GM19397 (cell line): Measurements from ENCODE around the gene EMP1.

ENCODE experiments used
- ATAC-seq: cut with Tn5 transposase; IDR thresholded peaks from one replicate; pipeline ENCODE4 v1.9.1; 2021; ENCODE audit warnings: mild to moderate bottlenecking, moderate library complexity; ENCODE audit not compliant: unreplicated experiment

EMP1 gene

GRCh38 chr12:13218641-13219040 lies 22.1 kb downstream of the EMP1 start:
- ATAC-seq: no peak

GRCh38 chr12:13219320-13219719 lies 22.8 kb downstream of the EMP1 start:
- no peak for ATAC-seq

- no peak for ATAC-seq
These were observed 24.3 kb downstream of the EMP1 start for GRCh38 chr12:13220838-13221237.

GRCh38 chr12:13222076-13222475 lies 25.6 kb downstream of the EMP1 start:
- ATAC-seq: no peak

GRCh38 chr12:13223179-13223804 lies 26.8 kb downstream of the EMP1 start:
- no peak for ATAC-seq

- no peak for ATAC-seq
These were observed 27.4 kb downstream of the EMP1 start for GRCh38 chr12:13223941-13224340.

GRCh38 chr12:13227191-13227590 lies 30.7 kb downstream of the EMP1 start:
- ATAC-seq: no peak

GRCh38 chr12:13228579-13228978 lies 32.1 kb downstream of the EMP1 start:
- ATAC-seq: no peak

- ATAC-seq: no peak
These were observed 33.0 kb downstream of the EMP1 start for GRCh38 chr12:13229504-13229903.

- no peak for ATAC-seq
These were observed 34.0 kb downstream of the EMP1 start for GRCh38 chr12:13230500-13230899.

- no peak for ATAC-seq
These were observed 37.5 kb downstream of the EMP1 start for GRCh38 chr12:13233830-13234641.

GRCh38 chr12:13238204-13238603 lies 41.7 kb downstream of the EMP1 start:
- ATAC-seq: no peak

GRCh38 chr12:13241833-13242488 lies 45.4 kb downstream of the EMP1 start:
- no peak for ATAC-seq

- ATAC-seq: no peak
These were observed 46.4 kb downstream of the EMP1 start for GRCh38 chr12:13242936-13243335.

GRCh38 chr12:13243516-13244070 lies 47.1 kb downstream of the EMP1 start:
- no peak for ATAC-seq

- no peak for ATAC-seq
These were observed 51.1 kb downstream of the EMP1 start for GRCh38 chr12:13247596-13247995.

GRCh38 chr12:13248964-13249363 lies 52.4 kb downstream of the EMP1 start:
- ATAC-seq: no peak

GRCh38 chr12:13250416-13250815 lies 53.9 kb downstream of the EMP1 start:
- ATAC-seq: no peak

- no peak for ATAC-seq
These were observed 55.0 kb downstream of the EMP1 start for GRCh38 chr12:13251521-13251920.

GRCh38 chr12:13252024-13252423 lies 55.5 kb downstream of the EMP1 start:
- no peak for ATAC-seq

- no peak for ATAC-seq
These were observed 56.1 kb downstream of the EMP1 start for GRCh38 chr12:13252616-13253015.
